B cell (primary cell): ENCODE data around the gene CLSTN2. TPM values are rescaled to one million over a fixed set of nuclear protein-coding genes. Genes with fewer than 3 reads are reported as not detected.

Experiments
- ATAC-seq: fragments of 200-7000 bp; cut with Tn5 transposase; one replicate; pipeline ENCODE4 v1.10.0; 2021; ENCODE audit warnings: low read depth, mild to moderate bottlenecking, moderate number of reproducible peaks, moderate library complexity
- CTCF ChIA-PET: fragments of 350-600 bp; sonication (Branson Sonifier 250); formaldehyde crosslinking; loops from one replicate; lab custom pipeline; 2021; ENCODE audit warnings: antibody characterized with exemption, inconsistent platforms; lab: Charles Lee
- POLR2A ChIA-PET: fragments of 350-600 bp; sonication (Branson Sonifier 250); formaldehyde crosslinking; loops from one replicate; lab custom pipeline; 2021; ENCODE audit warnings: antibody characterized with exemption; lab: Charles Lee
- DNase-seq: peaks from one replicate; pipeline ENCODE4 v3.0.0; 2013
- H2AFZ ChIP-seq: 2 replicates; pipeline ENCODE4 v1.6.1; 2012; ENCODE audit warnings: mild to moderate bottlenecking, low read depth, low read length; ENCODE audit not compliant: insufficient read depth, poor library complexity, severe bottlenecking
- H3K27ac ChIP-seq, 2 donors: 1 replicate in 1 of 2; 2 replicates in 1 of 2; pipeline ENCODE4 v1.5.1; 2012 to 2013; ENCODE audit warnings: low read length in 2 of 2, mild to moderate bottlenecking in 2 of 2, moderate library complexity in 1 of 2
- H3K27me3 ChIP-seq, 4 experiments: fragments of 200-600 bp in 1 of 4; sonication (generic) in 1 of 4; replicated peaks in 1 of 4; 1 replicate in 2 of 4; 2 replicates in 2 of 4; pipeline versions ENCODE4 v1.6.1 to v1.7.0; 2013 to 2016; ENCODE audit warnings: low read length in 3 of 4, mild to moderate bottlenecking in 2 of 4, mixed read lengths in 1 of 4, moderate library complexity in 1 of 4; ENCODE audit not compliant: insufficient read depth in 4 of 4, control insufficient read depth in 3 of 4; ENCODE audit errors: control extremely low read depth in 1 of 4
- H3K36me3 ChIP-seq, 2 experiments: replicated peaks in 1 of 2; 1 replicate in 1 of 2; 2 replicates in 1 of 2; pipeline versions ENCODE4 v1.6.1 to v1.7.1; 2013; ENCODE audit warnings: low read length in 1 of 2; ENCODE audit not compliant: insufficient read depth in 2 of 2, control insufficient read depth in 1 of 2; ENCODE audit errors: control extremely low read depth in 1 of 2, extremely low read depth in 1 of 2
- H3K4me1 ChIP-seq, 2 donors: fragments of 200-600 bp in 1 of 2; sonication (generic) in 1 of 2; 1 replicate in 1 of 2; 2 replicates in 1 of 2; pipeline versions ENCODE4 v1.5.1 to v1.6.1; 2013 to 2017; ENCODE audit warnings: low read length in 2 of 2; ENCODE audit not compliant: control insufficient read depth in 2 of 2, insufficient read depth in 2 of 2
- H3K4me2 ChIP-seq: replicated peaks from 2 replicates; pipeline ENCODE3; 2012; ENCODE audit warnings: mild to moderate bottlenecking, low read depth, low read length; ENCODE audit not compliant: poor library complexity, severe bottlenecking
- H3K4me3 ChIP-seq, 5 experiments: fragments of 200-600 bp in 1 of 5; sonication (generic) in 1 of 5; 1 replicate in 3 of 5; 2 replicates in 2 of 5; pipeline versions ENCODE4 v1.5.1 to v1.7.0; 2011 to 2016; ENCODE audit warnings: low read length in 4 of 5, mild to moderate bottlenecking in 4 of 5, low read depth in 2 of 5, control low read depth in 1 of 5, moderate library complexity in 1 of 5; ENCODE audit not compliant: insufficient read depth in 1 of 5; ENCODE audit errors: control extremely low read depth in 1 of 5, extremely low read depth in 1 of 5
- H3K79me2 ChIP-seq: fragments of 200-600 bp; sonication (generic); one replicate; pipeline ENCODE4 v1.6.0; 2016; ENCODE audit warnings: low read length; ENCODE audit not compliant: control insufficient read depth, insufficient read depth
- H3K9ac ChIP-seq: fragments of 200-600 bp; sonication (generic); 2 replicates; pipeline ENCODE4 v1.6.1; 2017; ENCODE audit warnings: mild to moderate bottlenecking, low read length, moderate library complexity
- H3K9me3 ChIP-seq, 3 donors: one replicate each; pipeline versions ENCODE4 v1.6.1 to v1.7.1; 2013; ENCODE audit warnings: low read length in 2 of 3; ENCODE audit not compliant: control insufficient read depth in 2 of 3, insufficient read depth in 1 of 3; ENCODE audit errors: control extremely low read depth in 1 of 3
- H4K20me1 ChIP-seq: 2 replicates; pipeline ENCODE4 v1.6.0; 2012; ENCODE audit warnings: mild to moderate bottlenecking, low read length; ENCODE audit not compliant: insufficient read depth, control insufficient read depth, poor library complexity, severe bottlenecking
- H3K27ac Mint-ChIP-seq: one replicate; pipeline ENCODE4 v1.8.0; 2021; ENCODE audit warnings: mixed read lengths
- H3K27me3 Mint-ChIP-seq: one replicate; pipeline ENCODE4 v1.8.0; 2021; ENCODE audit warnings: mixed read lengths
- H3K4me1 Mint-ChIP-seq: one replicate; pipeline ENCODE4 v1.8.0; 2021; ENCODE audit warnings: mixed read lengths
- H3K4me3 Mint-ChIP-seq: one replicate; pipeline ENCODE4 v1.8.0; 2021; ENCODE audit warnings: mixed read lengths
- H3K9me3 Mint-ChIP-seq: one replicate; pipeline ENCODE4 v1.8.0; 2022; ENCODE audit warnings: mixed read lengths; ENCODE audit not compliant: insufficient read depth
- CTCF ChIP-seq: fragments of 200-600 bp; IDR thresholded peaks from one replicate; pipeline ENCODE4 v1.8.0; 2022; ENCODE audit warnings: antibody characterized with exemption, mild to moderate bottlenecking
- EZH2 ChIP-seq: IDR thresholded peaks from 2 replicates; pipeline ENCODE4 v1.6.1; 2012; ENCODE audit warnings: borderline replicate concordance, low read depth, mild to moderate bottlenecking, moderate library complexity, low read length; ENCODE audit not compliant: insufficient read depth, poor library complexity, severe bottlenecking
- WGBS: methylation state at CpG from one replicate; pipeline ENCODE4 v1.1.5; 2013; ENCODE audit warnings: missing lambda C conversion rate; ENCODE audit not compliant: insufficient coverage; 5-methylcytosine and 5-hydroxymethylcytosine counted together
- intact Hi-C: fragments of 100-400 bp; cut with micrococcal nuclease; formaldehyde crosslinking; loops from one replicate; pipeline ENCODE4 v1.10.0; 2022
- polyA plus RNA-seq: library from polyadenylated mRNA; depleted of rRNA; stranded (reverse); fragments of >200 nt; gene quantifications from 2 replicates; pipeline ENCODE4 v1.2.3, GENCODE V29; 2012
- total RNA-seq, 2 donors: library from RNA; stranded (reverse); fragments of 120-200 nt in 1 of 2; gene quantifications; 1 replicate in 1 of 2; 2 replicates in 1 of 2; pipeline versions ENCODE4 v1.2.3 to v1.2.4, GENCODE V29; 2013 to 2022

CLSTN2 gene
- total and polyA plus RNA-seq, 2 donors (not counting 1 experiment from before 2014, with no cell fraction given): not detected

- Mint-ChIP-seq H3K4me1 (no peaks in the 10 kb centered on the region), H3K27ac (no peak overlapping the region), H3K9me3 (no peaks in the 10 kb centered on the region), H3K4me3 (no peak overlapping the region), H3K27me3 (peaks cover 7% of the 10 kb centered on the region)
- Histone ChIP-seq H2AFZ (no peak overlapping the region), H3K4me2 (no peak overlapping the region), H3K9me3 (peaks cover 0 to 5% (median 0%) of the 10 kb centered on the region in 3 donors), H3K9ac (no peak overlapping the region), H3K4me3 (no peak overlapping the region), H3K79me2 (no peaks in the 10 kb centered on the region), H3K27me3 (peaks cover 0 to under 1% (median 0%) of the 10 kb centered on the region in 4 experiments), H3K4me1 (no peaks in the 10 kb centered on the region), H4K20me1 (no peaks in the 10 kb centered on the region), H3K27ac (no peak overlapping the region), H3K36me3 (no peaks in the 10 kb centered on the region)
- 81% methylated on average over 5 of the region's 5 CpGs for WGBS
- ChIA-PET POLR2A (no interaction called here), CTCF (no interaction called here)
- ATAC-seq (no peak), DNase-seq (no peak)
- intact Hi-C loops: no loop called here
- TF ChIP-seq CTCF (no peak), EZH2 (no peak)
Measured at GRCh38 chr3:140434261-140434905, 499.4 kb downstream of the CLSTN2 start.

GRCh38 chr3:140436421-140436820 is 501.4 kb downstream of the CLSTN2 start:
- Mint-ChIP-seq H3K27me3 (peaks cover 4% of the 10 kb centered on the region), H3K4me1 (no peaks in the 10 kb centered on the region), H3K4me3 (no peak overlapping the region), H3K27ac (no peak overlapping the region), H3K9me3 (no peaks in the 10 kb centered on the region)
- H3K9me3 ChIP-seq: peaks cover 0 to 5% (median 0%) of the 10 kb centered on the region in 3 donors
- H3K79me2 ChIP-seq: no peaks in the 10 kb centered on the region
- no peaks in the 10 kb centered on the region for H3K27me3 ChIP-seq
- CTCF ChIA-PET: no interaction called here
- H3K27ac ChIP-seq: no peak overlapping the region
- DNase-seq (no peak), ATAC-seq (no peak)
- POLR2A ChIA-PET: no interaction called here
- no peak overlapping the region for H3K4me2 ChIP-seq
- H2AFZ ChIP-seq: no peak overlapping the region
- H3K4me3 ChIP-seq: no peak overlapping the region
- no peaks in the 10 kb centered on the region for H3K36me3 ChIP-seq
- WGBS: 92% methylated on average over 3 of the region's 4 CpGs
- TF ChIP-seq EZH2 (no peak), CTCF (no peak)
- intact Hi-C loops: no loop called here
- H4K20me1 ChIP-seq: no peaks in the 10 kb centered on the region
- H3K4me1 ChIP-seq: no peaks in the 10 kb centered on the region
- no peak overlapping the region for H3K9ac ChIP-seq
